Lower lobe of right lung (tissue), 2 donors: ENCODE measurements around the gene KRTAP2-2. TPM values are rescaled to one million over a fixed set of nuclear protein-coding genes. Genes with fewer than 3 reads are reported as not detected.
"Not testable (repeated sequence)": the region's sequence is repeated elsewhere in the genome, so short reads cannot be mapped to it uniquely, and the experiment has no call there.

Experiments
- ATAC-seq, 2 donors: fragments of 200-7000 bp; cut with Tn5 transposase; one replicate each; pipeline ENCODE4 v1.9.1; 2020 to 2022; ENCODE audit warnings: mild to moderate bottlenecking in 2 of 2, moderate library complexity in 2 of 2
- DNase-seq: peaks from one replicate; pipeline ENCODE4 v3.0.0-alpha.2; 2020
- H3K27ac ChIP-seq: fragments of 200-600 bp; one replicate; pipeline ENCODE4 v1.8.0; 2022
- H3K27me3 ChIP-seq: fragments of 200-600 bp; one replicate; pipeline ENCODE4 v1.8.0; 2022; ENCODE audit warnings: low read depth
- H3K36me3 ChIP-seq: fragments of 200-600 bp; one replicate; pipeline ENCODE4 v1.8.0; 2022; ENCODE audit warnings: mild to moderate bottlenecking
- H3K4me1 ChIP-seq: fragments of 200-600 bp; one replicate; pipeline ENCODE4 v1.8.0; 2022
- H3K4me3 ChIP-seq: fragments of 200-600 bp; one replicate; pipeline ENCODE4 v1.8.0; 2022; ENCODE audit warnings: mild to moderate bottlenecking
- H3K9me3 ChIP-seq: fragments of 200-600 bp; one replicate; pipeline ENCODE4 v1.8.0; 2022
- CTCF ChIP-seq: fragments of 200-600 bp; IDR thresholded peaks from one replicate; pipeline ENCODE4 v1.8.0; 2022; ENCODE audit warnings: antibody characterized with exemption, mild to moderate bottlenecking
- intact Hi-C: fragments of 100-400 bp; cut with DNase I; formaldehyde crosslinking; loops from one replicate; pipeline ENCODE4 v1.11.0; 2022
- total RNA-seq: library from RNA; stranded (reverse); fragmentation: NEBNext Ultra II Directional; extraction: Animal tissue kit (Norgen Biotek cat#: 25700); gene quantifications from one replicate; pipeline ENCODE4 v1.2.1, GENCODE V29; 2021
- donor health status: DM: no; HTN: yes; CAD: no; lungs with severe emphysema.

KRTAP2-2 gene
- total RNA-seq, 1 donor from 2014 or later, result not detected

- intact Hi-C loops, result no loop called here
- Histone ChIP-seq H3K27me3 (peaks cover 19% of the 10 kb centered on the region), H3K36me3 (no peaks in the 10 kb centered on the region), H3K27ac (no peak overlapping the region), H3K4me3 (no peak overlapping the region), H3K4me1 (no peaks in the 10 kb centered on the region), H3K9me3 (no peaks in the 10 kb centered on the region)
- DNase-seq (no peak), ATAC-seq (no peak)
- TF ChIP-seq CTCF, result no peak
Observed at GRCh38 chr17:41064301-41064700, 9.3 kb upstream of the KRTAP2-2 start.

- Histone ChIP-seq H3K4me1 (no peaks in the 10 kb centered on the region), H3K27me3 (peaks cover 27% of the 10 kb centered on the region), H3K27ac (no peak overlapping the region), H3K4me3 (no peak overlapping the region), H3K36me3 (no peaks in the 10 kb centered on the region), H3K9me3 (no peaks in the 10 kb centered on the region)
- DNase-seq (no peak), ATAC-seq (no peak)
- no peak for TF ChIP-seq CTCF
- intact Hi-C loops, result no loop called here
Observed at GRCh38 chr17:41063449-41063848, 8.4 kb upstream of the KRTAP2-2 start.

GRCh38 chr17:41061964-41062363 is 6.9 kb upstream of the KRTAP2-2 start:
- Histone ChIP-seq H3K36me3 (no peaks in the 10 kb centered on the region), H3K27me3 (peaks cover 28% of the 10 kb centered on the region), H3K27ac (no peak overlapping the region), H3K9me3 (no peaks in the 10 kb centered on the region), H3K4me3 (no peak overlapping the region), H3K4me1 (no peaks in the 10 kb centered on the region)
- intact Hi-C loops, result no loop called here
- ATAC-seq (no peak), DNase-seq (no peak)
- no peak for TF ChIP-seq CTCF

- no peaks in the 10 kb centered on the region for H3K4me1 ChIP-seq
- peaks cover 28% of the 10 kb centered on the region for H3K27me3 ChIP-seq
- intact Hi-C loops, result no loop called here
- no peaks in the 10 kb centered on the region for H3K36me3 ChIP-seq
- no peak for TF ChIP-seq CTCF
- H3K4me3 ChIP-seq, result no peak within 1 kb of the TSS
- DNase-seq (no peak), ATAC-seq (no peak)
- no peaks in the 10 kb centered on the region for H3K9me3 ChIP-seq
- no peak within 1 kb of the TSS for H3K27ac ChIP-seq
Observed at GRCh38 chr17:41060052-41060604, 5.1 kb upstream of the KRTAP2-2 start, which contains the start of gene KRTAP2-3. TSS of gene KRTAP2-3 (minus strand) at chr17:41060114. CDS start at chr17:41060050, 64 bp downstream.

GRCh38 chr17:41059276-41060051 is 4.4 kb upstream of the KRTAP2-2 start:
- H3K27ac ChIP-seq, H3K4me3 ChIP-seq, DNase-seq, H3K4me1 ChIP-seq, ATAC-seq, intact Hi-C loops, H3K36me3 ChIP-seq, H3K9me3 ChIP-seq: not testable (repeated sequence)
- peaks cover 28% of the 10 kb centered on the region for H3K27me3 ChIP-seq

GRCh38 chr17:41058741-41059140 is 3.7 kb upstream of the KRTAP2-2 start:
- ATAC-seq (no peak), DNase-seq (no peak)
- peaks cover 28% of the 10 kb centered on the region for H3K27me3 ChIP-seq
- no peak overlapping the region for H3K4me3 ChIP-seq
- intact Hi-C loops, result no loop called here
- TF ChIP-seq CTCF, result no peak
- H3K9me3 ChIP-seq, result no peaks in the 10 kb centered on the region
- no peak overlapping the region for H3K27ac ChIP-seq
- no peaks in the 10 kb centered on the region for H3K4me1 ChIP-seq
- no peaks in the 10 kb centered on the region for H3K36me3 ChIP-seq
